Mesothelial cell of epicardium (in vitro differentiated cells): Measurements from ENCODE around the gene EYS. TPM values are rescaled to one million over a fixed set of nuclear protein-coding genes. Genes with fewer than 3 reads are reported as not detected.

Experiments used
- DNase-seq, 2 experiments: peaks; one replicate each; pipeline ENCODE4 v3.0.0; 2021; ENCODE audit warnings: low spot score in 2 of 2; ENCODE audit not compliant: unreplicated experiment in 2 of 2
- H3K27ac Mint-ChIP-seq: 2 replicates; pipeline ENCODE4 v1.8.0; 2021; ENCODE audit warnings: mixed read lengths
- H3K27me3 Mint-ChIP-seq: 2 replicates; pipeline ENCODE4 v1.8.0; 2021; ENCODE audit warnings: low read depth, mixed read lengths
- H3K36me3 Mint-ChIP-seq: 2 replicates; pipeline ENCODE4 v1.8.0; 2021; ENCODE audit warnings: mixed read lengths
- H3K4me1 Mint-ChIP-seq: 2 replicates; pipeline ENCODE4 v1.8.0; 2021; ENCODE audit warnings: mixed read lengths
- H3K4me3 Mint-ChIP-seq: 2 replicates; pipeline ENCODE4 v1.8.0; 2021; ENCODE audit warnings: mild to moderate bottlenecking, moderate library complexity, mixed read lengths
- H3K9me3 Mint-ChIP-seq: 2 replicates; pipeline ENCODE4 v1.8.0; 2021; ENCODE audit warnings: mixed read lengths
- CTCF ChIP-seq: fragments of 200-600 bp; sonication (generic); IDR thresholded peaks from one replicate; pipeline ENCODE4 v1.5.0; 2021; ENCODE audit warnings: antibody characterized with exemption; ENCODE audit not compliant: unreplicated experiment
- total RNA-seq: library from RNA; stranded (reverse); gene quantifications from 3 replicates; pipeline ENCODE4 v1.2.1, GENCODE V29; 2021

The EYS gene
- total RNA-seq, 1 donor from 2014 or later, result 0.69 TPM

GRCh38 chr6:64522859-64523258 is 1184.2 kb downstream of the EYS start:
- no peak for DNase-seq
- Mint-ChIP-seq H3K36me3 (no peaks in the 10 kb centered on the region), H3K4me3 (no peak overlapping the region), H3K27ac (no peak overlapping the region), H3K9me3 (peaks cover 19% of the 10 kb centered on the region), H3K27me3 (no peaks in the 10 kb centered on the region), H3K4me1 (peaks cover 7% of the 10 kb centered on the region)
- peak; percentile 39 for TF ChIP-seq CTCF

GRCh38 chr6:64520050-64520449 is 1187.0 kb downstream of the EYS start:
- Mint-ChIP-seq H3K4me1 (peaks cover 8% of the 10 kb centered on the region), H3K27me3 (no peaks in the 10 kb centered on the region), H3K27ac (peak overlapping the region; percentile 23), H3K4me3 (no peak overlapping the region), H3K9me3 (peaks cover 8% of the 10 kb centered on the region), H3K36me3 (no peaks in the 10 kb centered on the region)
- no peak for TF ChIP-seq CTCF
- DNase-seq, result no peak

GRCh38 chr6:64516393-64516792 is 1190.6 kb downstream of the EYS start:
- Mint-ChIP-seq H3K4me3 (no peak overlapping the region), H3K36me3 (no peaks in the 10 kb centered on the region), H3K4me1 (peaks cover 8% of the 10 kb centered on the region), H3K27me3 (no peaks in the 10 kb centered on the region), H3K9me3 (no peaks in the 10 kb centered on the region), H3K27ac (no peak overlapping the region)
- no peak for DNase-seq
- TF ChIP-seq CTCF, result no peak

GRCh38 chr6:64507661-64508060 is 1199.4 kb downstream of the EYS start:
- no peak overlapping the region for H3K27ac Mint-ChIP-seq
- no peaks in the 10 kb centered on the region for H3K36me3 Mint-ChIP-seq
- no peak overlapping the region for H3K4me3 Mint-ChIP-seq
- peaks cover 2% of the 10 kb centered on the region for H3K27me3 Mint-ChIP-seq
- H3K4me1 Mint-ChIP-seq, result peaks cover 2% of the 10 kb centered on the region
- TF ChIP-seq CTCF, result no peak
- no peak for DNase-seq
- no peaks in the 10 kb centered on the region for H3K9me3 Mint-ChIP-seq

- H3K36me3 Mint-ChIP-seq, result no peaks in the 10 kb centered on the region
- H3K27me3 Mint-ChIP-seq, result no peaks in the 10 kb centered on the region
- H3K4me3 Mint-ChIP-seq, result no peak overlapping the region
- DNase-seq, result peak in 1 of 2 experiments; percentile 37
- no peaks in the 10 kb centered on the region for H3K9me3 Mint-ChIP-seq
- TF ChIP-seq CTCF, result peak; percentile 33
- H3K27ac Mint-ChIP-seq, result no peak overlapping the region
- peaks cover 2% of the 10 kb centered on the region for H3K4me1 Mint-ChIP-seq
Measured at GRCh38 chr6:64505312-64505711, 1201.7 kb downstream of the EYS start.

- Mint-ChIP-seq H3K36me3 (no peaks in the 10 kb centered on the region), H3K4me3 (no peak overlapping the region), H3K4me1 (peaks cover 2% of the 10 kb centered on the region), H3K27ac (no peak overlapping the region), H3K9me3 (no peaks in the 10 kb centered on the region), H3K27me3 (no peaks in the 10 kb centered on the region)
- TF ChIP-seq CTCF, result no peak
- no peak for DNase-seq
Measured at GRCh38 chr6:64504503-64504902, 1202.5 kb downstream of the EYS start.
